NCI-H1694 treated with DMSO at 0.1 percent for 48 hours (cell line): ENCODE results near the gene AGT.

Experiments used
- DNase-seq: peaks from one replicate; lab custom pipeline; 2025; lab: John Stamatoyannopoulos, UW

Gene AGT

DNA sequence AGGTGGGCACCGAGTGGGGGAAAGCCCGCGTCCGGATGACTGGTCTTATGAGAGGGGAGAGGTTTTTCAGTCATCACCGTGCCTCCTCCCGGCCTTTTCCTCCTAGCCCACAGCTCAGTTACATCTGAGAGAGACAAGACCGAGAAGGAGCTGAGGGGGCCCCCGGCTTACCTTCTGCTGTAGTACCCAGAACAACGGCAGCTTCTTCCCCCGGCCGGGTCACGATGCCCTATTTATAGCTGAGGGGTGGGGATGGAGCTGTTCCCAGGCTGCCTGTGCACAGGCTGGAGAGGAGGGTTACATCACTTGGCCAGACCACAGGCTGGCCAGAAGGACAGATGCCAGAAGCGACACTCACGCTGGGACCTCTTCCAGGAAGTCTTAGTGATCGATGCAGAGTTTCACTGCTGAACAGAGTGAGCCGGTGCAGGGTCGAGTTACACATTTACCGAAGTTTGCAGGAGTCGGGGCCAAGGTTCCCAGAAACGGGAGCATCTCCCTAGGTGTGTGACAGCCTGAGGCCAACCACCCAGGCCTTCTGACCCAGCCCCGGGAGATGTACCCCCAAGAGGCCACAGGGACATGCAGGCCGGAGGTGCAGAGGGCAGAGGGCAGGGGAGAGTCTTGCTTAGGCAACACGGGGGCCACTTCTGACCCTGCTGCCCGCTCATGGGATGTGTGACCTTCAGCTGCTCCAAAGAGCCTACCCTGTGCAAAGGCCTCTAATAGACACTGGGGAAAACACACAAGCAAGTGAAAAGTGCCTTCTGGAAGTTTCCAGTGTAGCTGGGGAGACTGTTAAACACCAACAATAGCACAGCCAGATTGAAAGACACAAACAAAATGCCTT, at the start of gene AGT:
TSS of gene AGT (minus strand) at position 208 of the 850 bp plus-strand sequence. CDS start 3,299 bp downstream, outside the sequence.
- no peak for DNase-seq

DNA sequence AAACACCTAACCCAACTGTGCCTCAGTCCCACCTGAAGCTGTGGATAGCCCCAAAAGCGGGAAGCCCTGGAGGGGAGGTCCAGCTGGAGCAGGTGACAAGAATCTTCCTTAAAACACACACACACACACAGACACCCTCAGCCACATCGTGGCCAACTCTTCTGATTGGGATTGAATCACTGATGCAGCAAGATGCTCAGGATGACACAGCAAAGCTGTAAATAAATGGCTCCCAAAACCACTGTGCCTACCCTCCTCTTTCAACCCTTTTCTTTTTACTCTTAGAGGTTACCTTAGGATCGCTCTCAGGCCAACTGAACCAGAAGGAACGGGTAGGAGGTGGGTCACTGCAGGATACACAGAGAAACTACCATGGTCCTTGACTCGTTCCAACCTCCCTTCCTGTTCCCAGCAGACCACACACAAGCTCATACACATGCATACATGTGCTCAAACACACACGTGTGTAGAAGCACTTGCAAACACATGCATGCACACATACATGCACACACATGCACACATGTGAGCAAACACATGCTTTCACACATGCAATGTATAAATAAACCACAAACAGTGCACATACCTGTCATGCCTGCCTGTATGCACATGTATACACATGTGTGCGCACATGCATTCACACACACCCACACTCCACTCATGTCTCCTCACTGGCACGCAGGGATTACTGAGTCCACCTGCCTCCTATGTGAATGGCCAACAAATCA, 47.7 kb upstream of the AGT start:
- DNase-seq: no peak

DNA sequence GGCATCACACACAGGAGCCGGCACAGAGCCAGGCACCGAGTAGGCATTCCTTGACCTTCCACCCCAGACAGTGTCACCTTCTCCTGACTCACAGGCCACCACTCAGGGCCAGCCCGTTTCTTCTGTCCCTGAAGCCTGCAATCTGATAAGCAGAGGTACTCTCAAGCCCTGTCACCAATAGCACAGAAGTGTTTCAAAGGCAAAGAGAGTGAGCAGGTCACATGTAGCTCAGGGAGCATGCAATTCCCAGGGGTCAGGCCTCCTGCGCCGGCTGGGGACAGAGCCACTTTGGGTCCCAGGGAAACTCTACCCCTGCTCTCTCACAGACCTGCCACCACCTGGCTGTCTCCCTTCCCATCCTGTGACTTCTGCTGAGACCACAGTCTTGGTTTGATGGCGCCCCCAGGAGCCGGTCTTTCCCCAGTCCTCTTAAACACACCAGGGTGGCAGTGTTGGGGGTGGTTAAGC, 46.5 kb upstream of the AGT start:
- DNase-seq: no peak

DNA sequence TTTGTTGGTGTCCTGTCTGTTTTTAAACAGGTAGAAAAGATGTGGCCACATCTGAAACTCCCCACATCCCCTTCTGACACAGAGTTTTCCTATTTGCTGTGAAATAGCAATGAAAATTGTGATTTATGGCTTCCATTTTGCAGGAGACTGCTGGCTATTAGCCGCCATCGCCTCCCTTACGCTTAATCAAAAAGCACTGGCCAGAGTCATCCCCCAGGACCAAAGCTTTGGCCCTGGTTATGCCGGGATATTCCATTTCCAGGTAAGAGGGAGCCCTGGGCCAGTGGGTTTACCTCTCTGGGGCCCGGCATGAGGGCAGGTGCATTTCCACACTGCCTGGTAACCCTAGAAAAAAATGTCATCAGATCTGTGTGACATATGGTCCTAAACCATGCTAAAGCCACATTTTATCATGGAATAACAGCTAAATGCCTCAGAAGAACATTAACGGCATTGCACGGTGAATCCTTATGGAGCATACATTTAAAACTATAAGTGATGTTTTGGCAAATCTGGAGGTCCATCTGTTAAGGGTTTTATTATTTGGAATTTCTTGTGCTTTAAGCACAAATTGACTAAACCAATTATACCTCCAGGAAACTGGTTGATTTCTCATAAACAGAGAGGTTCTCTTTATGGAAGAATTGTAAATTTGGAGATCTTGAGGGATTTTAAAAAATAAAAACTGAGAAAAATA, 45.6 kb upstream of the AGT start:
- no peak for DNase-seq

DNA sequence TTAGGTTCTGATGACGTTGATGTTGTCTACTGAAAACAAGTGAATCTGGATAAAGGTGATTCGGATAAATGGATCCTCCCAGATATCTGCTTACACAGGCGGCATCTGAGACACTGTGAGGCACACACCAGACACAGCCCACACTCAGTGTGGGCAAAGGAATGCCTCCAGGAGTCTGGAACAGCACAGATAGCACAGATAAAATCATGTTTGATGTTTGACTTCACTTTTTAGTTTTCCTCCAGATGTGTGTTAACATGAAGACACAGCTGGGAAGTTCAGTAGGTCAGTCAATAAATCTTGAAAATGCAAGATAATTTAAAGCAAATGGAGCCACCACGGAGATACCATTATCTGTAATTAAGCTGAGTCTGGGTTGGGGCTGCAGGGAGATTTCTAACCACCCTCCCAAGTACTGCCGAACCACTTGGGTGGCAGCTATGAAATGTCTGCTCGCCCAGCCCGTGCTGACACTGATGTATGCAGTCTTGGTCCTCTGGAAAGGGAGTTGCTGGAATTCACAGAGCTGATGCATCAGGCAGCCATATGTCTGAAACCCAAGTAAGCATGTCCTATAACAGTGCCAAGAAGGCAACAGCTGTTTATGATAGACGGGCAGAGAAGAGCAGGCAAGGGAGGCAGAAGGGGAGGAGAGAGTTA, 44.9 kb upstream of the AGT start:
- no peak for DNase-seq

DNA sequence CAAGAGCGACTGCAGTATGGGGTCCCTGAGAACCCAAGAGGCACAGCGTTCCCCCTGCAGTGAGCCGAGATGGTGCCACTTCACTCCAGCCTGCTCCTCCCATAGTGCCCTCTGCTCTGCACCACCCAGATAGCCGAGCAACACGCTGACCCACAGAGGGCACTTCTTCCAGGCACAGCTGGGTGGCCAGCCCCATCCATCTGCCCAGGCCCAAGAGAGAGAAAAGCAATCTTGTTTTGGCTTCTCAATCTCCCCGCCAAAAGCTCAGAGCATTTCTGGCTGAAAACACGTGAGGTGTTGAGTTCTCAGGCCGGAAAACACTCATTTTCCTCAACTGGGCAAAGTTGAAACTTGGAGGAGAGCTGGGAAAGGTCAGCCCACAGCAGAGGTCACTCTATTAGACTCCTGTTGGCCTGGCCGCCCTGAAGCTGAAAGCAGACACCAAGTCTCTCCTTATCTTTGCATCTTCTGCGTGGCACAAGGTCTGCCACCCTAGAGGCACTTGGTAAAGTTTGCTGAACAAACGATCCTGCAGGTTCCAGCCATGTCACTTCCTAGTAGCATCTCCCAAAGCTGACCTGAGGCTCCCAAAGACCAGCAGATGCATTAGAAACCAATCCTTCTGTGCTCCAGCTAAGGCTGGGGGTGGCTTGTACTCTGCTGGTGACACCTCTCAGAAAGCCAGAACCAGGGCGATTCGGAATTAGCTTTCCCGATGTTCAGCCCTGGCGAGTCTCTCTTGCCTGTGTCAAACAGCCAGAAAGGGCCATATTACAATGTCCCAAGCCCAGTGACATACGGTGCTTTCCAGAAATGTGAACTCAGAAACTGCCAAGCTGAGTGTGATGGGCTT, 44.2 kb upstream of the AGT start:
- DNase-seq: no peak

DNA sequence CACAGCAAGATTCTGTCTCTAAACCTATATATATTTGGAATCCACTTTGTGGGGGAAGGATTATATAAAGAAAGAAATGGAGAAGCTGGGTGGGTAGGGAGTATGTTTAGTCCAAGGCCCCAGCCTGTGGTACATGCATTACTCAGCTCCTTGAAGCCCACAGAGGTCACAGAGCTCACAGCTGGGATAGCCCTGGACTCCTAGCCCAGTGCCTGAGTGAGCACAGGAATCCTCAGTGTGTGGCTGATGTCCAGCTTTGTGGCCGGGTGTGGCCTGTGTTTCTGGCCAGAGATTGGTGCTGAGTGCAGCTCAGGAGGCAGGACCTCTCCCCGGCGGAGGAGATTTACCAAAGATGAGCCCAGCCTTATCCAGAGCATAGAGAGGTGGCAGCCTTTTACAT, 40.9 kb upstream of the AGT start:
- no peak for DNase-seq

DNA sequence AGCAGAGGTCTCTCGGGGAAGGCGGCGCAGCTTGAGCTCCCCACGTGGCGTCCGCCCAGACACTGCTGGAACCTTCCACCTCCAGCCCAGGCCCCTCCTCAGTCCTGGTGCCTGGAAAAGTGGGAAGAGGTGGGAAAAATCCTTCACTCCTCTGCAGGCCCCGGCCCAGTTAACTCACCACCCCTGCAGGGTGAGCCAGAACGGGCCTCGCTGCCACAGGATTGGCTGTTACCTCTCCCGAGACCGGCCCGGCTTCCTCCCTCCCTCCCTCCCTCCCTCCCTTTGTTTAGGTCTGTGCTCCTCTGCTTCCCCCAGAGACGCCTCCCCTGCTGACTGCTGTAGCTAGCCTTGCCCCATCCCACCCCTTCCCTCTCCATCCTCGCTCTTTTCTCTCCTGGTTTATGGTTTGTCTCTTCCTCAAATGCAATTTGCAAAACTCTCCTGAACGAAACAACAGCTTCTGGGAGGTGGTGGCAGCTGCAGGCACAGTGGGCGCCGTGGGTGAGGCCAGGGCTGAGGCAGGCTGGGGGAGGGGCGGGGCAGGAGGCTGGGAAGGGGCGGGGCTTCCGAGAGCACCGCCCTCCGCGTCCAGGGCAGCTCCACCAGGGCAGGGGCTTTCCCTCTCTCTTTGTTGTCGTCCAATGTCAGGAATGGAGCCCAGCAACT, 39.8 kb upstream of the AGT start:
- DNase-seq: no peak

DNA sequence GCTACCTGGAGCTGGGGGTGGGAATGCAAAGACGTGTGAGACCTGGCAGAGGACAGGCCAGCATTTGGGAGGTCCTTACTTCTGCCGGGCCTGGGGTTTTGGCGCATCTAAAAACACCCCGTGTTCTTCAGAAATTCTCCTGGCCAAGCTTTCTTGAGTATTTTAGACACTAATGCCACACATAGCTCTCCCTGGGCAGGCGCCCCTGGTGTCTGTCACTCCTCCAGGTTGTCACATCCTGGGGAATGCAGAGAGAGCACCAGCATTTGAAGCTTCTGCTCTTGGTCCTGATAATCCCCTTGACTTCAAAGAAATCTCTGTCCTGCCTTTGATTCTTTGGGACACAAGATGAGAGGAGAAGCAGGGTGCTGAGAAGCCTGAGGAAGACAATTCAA, 39.3 kb upstream of the AGT start:
- no peak for DNase-seq

DNA sequence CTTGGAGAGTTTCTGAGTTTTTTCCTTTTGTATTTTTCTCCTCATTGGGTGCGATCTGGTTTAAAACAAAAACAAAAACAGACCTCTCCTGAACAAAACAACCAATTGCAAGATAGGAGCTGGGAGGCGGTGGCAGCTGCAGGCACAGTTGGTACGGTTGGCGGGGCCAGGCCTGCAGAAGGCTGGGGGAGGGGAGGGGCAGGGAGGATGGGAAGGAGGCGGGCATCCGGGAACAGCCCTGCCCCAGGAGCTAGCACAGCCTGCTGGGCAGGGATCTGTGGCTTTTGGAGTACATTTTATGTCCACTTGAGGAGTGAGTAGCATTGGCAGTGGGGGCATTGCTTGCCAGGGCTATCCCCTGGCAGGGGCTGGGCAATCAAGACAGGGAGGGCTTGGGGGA, 38.5 kb upstream of the AGT start:
- DNase-seq: no peak

DNA sequence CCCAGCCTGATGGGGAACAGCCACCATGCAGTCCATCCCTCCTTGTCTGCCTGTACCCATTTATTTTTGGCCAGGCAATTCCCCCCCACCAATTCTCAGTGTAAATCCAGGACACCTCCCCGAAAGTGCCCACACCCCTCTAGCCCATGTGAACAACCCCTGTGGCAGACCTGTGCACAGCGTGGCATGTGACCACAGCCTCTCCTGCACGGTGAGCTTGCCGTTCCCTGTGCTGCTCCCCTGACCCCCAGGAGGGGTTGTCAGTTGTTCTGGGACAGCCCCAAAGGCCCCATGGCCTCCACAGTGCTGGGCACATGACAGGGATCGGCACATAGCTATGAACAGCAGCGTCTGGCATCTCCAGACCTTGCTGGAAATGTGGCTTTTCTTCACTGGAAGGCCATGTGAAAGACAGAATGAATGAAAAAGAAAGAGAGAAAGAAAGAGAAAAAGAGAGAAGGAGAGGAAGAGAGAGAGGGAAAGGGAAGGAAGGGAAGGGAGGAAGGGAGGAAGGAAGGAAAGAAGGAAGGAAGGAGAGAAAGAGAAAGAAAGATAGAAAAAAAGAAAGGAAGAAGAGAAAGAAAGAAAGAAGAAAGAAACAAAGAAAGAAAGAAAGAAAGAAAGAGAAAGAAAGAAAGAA, 37.2 kb upstream of the AGT start:
- DNase-seq: no peak

DNA sequence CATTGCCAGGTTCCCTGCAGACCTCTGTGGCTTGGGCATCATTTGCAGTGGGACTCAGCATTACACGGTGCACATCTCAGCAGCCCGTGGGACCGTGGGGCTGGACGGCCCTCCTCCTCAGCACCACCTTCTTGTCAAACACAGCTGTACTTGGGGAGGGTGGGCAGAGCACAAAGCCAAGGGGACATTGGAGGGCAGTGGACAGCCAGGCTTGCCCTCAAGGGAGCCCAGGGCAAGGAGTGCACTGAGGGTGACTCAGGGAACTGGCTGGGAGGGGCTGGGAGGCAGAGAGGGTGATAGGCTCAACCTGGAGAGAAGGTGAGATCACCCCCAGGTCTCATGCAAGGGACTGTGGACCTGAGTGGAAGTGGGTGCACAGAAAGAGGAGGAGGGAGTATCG, 36.7 kb upstream of the AGT start:
- no peak for DNase-seq

DNA sequence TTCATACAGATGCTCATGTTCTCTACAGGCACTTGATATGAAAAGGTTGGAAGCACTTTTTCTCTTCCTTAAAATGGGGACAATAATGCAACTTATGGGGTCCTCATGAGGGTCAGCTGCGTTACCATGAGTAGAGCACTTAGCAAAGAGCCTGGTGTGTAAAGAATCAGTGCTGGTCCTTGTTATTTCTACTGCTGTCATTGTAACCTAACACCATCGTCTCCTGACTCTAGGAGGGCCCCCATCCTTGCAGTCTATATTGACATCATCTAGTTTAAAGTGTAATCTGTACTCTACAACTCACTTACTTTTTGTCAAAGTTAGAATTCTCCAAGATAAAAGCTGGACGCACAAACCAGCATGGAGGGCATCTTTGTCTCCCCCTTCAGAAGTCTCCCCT, 35.7 kb upstream of the AGT start:
- no peak for DNase-seq

DNA sequence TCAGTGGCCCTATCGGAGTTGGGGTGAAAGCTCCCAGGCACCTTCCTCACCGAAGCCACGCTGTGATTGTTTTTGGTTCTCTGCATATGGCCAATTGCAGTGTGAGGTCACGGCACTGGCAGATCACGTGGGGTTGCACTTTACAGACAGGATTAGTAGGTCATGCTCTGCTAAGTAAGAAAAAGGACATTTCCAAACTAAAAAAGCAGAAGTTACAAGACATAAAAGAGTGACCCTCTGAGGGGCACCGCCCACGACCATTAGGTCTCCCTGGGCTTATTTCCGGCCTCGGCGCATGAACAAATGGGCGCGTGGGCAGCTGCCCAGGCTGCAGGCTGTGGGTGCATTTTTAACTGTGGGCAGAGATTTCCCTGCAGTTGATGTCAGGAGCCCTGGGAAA, 35.2 kb upstream of the AGT start:
- no peak for DNase-seq

DNA sequence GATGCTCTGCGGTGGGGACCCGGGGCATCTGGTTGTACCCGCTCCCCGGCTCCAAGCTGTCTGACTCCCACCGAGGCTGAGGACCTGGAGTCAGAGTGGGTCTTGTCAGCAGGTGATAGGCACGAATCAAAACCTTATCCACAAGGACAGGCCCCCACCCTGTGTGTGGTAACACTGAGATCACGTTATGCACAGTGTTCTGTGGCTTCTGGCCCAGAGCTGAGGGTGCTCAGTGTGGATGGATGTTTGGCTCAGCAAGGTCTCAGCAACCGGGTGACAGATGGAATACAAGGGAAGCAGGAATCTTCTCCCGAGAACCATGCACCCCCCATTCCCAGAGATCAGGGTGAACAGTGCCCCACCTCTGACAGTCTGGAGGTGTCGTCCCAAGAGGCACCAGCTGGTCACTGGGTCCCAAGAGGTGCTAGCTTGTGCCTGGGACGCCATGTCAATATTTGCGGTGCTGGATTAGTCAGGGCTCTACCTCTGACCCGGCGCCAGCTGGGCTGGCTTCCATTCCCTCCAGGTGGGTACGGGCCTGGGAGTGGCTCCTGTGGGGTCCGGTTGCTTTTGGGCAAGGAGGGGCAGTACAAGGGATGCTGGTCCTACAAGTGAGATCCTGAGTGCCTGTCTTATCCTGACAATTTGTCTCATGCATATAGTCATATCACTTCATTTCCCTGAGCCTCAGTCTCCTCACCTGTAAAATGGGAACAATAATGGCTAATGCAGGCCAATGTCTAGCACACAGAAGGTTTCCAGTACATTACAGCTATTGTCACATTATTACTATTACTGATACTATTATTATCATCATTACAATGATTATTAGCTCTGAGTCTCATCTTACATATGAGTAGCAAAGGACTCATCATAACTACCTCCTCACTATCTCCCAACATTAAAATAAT, 34.2 kb upstream of the AGT start:
- no peak for DNase-seq

DNA sequence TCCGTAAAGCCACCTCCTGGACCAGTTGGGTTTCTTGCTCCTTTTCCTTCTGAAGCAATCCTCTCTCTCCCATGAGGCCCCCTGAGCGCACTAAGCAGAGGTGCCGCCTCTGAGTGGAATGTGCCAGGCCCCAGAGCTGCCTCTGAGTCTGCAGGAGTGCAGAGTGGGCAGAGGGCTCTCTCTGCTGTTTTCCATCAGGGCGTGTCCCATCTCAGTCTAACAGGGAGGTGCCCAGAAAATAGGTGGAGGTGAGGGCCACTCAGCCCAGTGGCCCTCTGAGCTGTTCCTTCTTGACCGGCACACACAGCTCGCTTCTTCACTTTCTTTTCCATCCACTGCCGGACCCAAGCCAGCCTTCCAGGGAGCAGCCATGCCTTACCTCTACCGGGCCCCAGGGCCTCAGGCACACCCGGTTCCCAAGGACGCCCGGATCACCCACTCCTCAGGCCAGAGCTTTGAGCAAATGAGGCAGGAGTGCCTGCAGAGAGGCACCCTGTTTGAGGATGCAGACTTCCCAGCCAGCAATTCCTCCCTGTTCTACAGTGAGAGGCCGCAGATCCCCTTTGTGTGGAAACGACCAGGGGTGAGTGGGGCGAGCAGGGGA, 33.3 kb upstream of the AGT start, which contains the start of gene CAPN9:
TSS of gene CAPN9 (plus strand) at position 262 of the 604 bp plus-strand sequence. CDS start at position 371, 109 bp downstream.
- no peak for DNase-seq

DNA sequence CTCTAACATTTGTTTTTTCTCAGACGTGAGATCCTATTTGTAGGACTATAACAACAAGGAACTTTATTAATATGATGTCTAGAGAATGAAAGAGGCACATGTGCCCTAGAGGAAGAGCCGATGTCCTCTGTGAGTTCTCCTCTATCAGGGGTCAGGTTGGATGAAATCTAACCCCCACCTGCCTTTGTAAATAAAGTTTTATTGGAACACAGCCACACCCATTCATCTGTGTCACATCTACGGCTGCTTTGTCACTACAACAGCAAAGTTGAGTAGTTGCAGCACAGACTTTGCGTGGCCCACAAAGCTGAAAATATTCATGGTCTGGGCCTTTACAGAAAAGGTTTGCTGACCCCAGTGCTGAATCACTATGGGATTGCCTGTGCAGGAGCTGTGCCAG, 32.7 kb upstream of the AGT start:
- DNase-seq: no peak

DNA sequence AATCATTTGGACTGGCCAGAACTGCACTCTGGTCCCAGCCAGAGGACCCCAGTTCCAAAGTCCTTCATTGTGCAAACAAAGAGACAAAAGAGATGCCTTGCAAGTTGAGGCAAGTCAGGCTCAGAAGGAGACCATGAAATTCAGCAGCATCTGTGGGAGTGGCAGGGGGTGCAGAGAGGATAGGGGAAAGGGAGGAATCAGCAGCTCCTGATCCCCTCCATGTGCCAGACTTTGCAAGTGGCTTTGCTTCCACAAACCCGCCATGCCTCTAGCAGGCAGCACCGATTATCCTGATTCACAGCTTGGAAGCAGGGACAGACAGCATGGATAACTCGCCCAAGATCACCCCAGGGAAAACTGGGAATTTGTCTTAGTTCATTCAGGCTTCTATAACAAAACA, 31.1 kb upstream of the AGT start:
- DNase-seq: no peak

DNA sequence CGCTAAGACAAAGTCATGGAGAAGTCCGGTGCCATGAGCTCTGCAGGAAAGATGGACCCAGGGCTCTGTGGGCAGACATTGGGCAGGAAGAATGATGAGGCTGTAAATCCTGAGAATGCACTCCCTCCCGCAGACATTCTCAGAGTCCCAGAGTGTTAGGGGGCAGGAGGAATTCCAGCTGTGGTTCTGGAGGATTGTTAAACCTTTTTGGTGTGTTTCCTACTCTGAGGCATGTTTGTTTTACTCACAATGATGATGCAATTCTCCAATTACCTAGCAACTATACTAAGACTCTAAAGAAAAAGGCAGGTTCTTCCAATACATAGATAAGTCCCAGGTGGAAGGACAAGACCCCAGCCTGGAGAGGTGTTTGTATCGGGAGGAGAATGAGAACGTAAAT, 30.5 kb upstream of the AGT start:
- DNase-seq: no peak
